Activated naive CD4-positive, alpha-beta T cell treated with anti-CD3 and anti-CD28 coated beads, Interleukin-2, amount 50 U/mL, for 72 hours (primary cell): Measurements from ENCODE around the gene AKIP1. TPM values are rescaled to one million over a fixed set of nuclear protein-coding genes. Genes with fewer than 3 reads are reported as not detected.
A peak's percentile ranks its signal among the peaks of the same experiment; 100 is the strongest.
"Not testable (repeated sequence)": the region's sequence is repeated elsewhere in the genome, so short reads cannot be mapped to it uniquely, and the experiment has no call there.

Experiments used
- ATAC-seq, 2 donors: fragments of 150-1000 bp; cut with Tn5 transposase; 2 replicates each; pipeline ENCODE4 v1.10.0; 2021; ENCODE audit warnings: mild to moderate bottlenecking in 2 of 2, moderate library complexity in 2 of 2
- DNase-seq, 2 donors: peaks; one replicate each; pipeline ENCODE4 v3.0.0; 2021 to 2022; ENCODE audit warnings: low spot score in 2 of 2
- H3K27ac Mint-ChIP-seq, 2 donors: one replicate each; pipeline ENCODE4 v1.8.0; 2022; ENCODE audit warnings: mild to moderate bottlenecking in 2 of 2, mixed read lengths in 2 of 2
- H3K36me3 Mint-ChIP-seq, 2 donors: one replicate each; pipeline ENCODE4 v1.8.0; 2022; ENCODE audit warnings: mixed read lengths in 2 of 2
- H3K9me3 Mint-ChIP-seq, 2 donors: one replicate each; pipeline ENCODE4 v1.8.0; 2022; ENCODE audit warnings: mixed read lengths in 2 of 2
- total RNA-seq, 2 donors: library from RNA; stranded (reverse); gene quantifications; one replicate each; pipeline ENCODE4 v1.2.3, GENCODE V29; 2022

AKIP1 gene
- total RNA-seq, 2 donors from 2014 or later = 25.9 to 32.9 TPM

DNA sequence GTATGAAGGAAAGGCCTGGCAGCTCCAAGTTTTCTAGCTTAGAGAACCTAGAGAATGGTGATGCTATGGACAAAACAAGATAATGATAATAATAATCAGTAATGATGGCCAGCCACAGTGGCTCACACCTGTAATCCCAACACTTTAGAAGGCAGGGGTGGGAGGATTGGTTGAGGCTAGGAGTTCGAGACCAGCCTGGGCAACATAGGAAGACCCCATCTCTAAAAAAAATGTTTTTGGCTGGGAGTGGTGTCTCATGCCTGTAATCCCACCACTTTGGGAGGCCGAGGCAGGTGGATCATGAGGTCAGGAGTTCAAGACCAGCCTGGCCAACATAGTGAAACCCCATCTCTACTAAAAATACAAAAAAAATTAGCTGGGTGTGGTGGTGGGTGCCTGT, 24.8 kb downstream of the AKIP1 start:
- not testable (repeated sequence) for DNase-seq, H3K27ac Mint-ChIP-seq, H3K9me3 Mint-ChIP-seq, H3K36me3 Mint-ChIP-seq, ATAC-seq

DNA sequence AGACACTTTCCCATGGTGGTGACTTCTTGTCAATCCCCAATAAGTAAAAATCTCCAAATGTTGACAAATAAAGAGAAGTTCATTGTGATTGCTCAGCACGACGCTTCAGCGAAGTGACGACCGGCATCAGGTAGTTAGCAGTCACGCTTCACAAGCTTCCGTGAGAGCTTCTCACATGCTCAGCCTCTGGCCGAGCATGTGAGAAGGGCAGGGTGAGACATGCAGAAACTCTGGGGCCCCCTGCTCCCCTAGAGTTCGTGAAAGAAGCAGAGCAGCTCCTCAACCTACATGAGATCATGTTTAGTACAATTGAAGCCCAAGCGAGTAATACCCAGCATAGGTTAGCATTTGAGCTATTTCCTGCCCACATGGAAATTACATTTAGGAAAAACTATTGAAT, 26.2 kb downstream of the AKIP1 start:
- H3K27ac Mint-ChIP-seq = peak overlapping the region in 1 of 2 donors; percentile 87
- H3K9me3 Mint-ChIP-seq = no peaks in the 10 kb centered on the region
- no peaks in the 10 kb centered on the region for H3K36me3 Mint-ChIP-seq
- DNase-seq (no peak), ATAC-seq (peak in 1 of 2 donors; percentile 79)

DNA sequence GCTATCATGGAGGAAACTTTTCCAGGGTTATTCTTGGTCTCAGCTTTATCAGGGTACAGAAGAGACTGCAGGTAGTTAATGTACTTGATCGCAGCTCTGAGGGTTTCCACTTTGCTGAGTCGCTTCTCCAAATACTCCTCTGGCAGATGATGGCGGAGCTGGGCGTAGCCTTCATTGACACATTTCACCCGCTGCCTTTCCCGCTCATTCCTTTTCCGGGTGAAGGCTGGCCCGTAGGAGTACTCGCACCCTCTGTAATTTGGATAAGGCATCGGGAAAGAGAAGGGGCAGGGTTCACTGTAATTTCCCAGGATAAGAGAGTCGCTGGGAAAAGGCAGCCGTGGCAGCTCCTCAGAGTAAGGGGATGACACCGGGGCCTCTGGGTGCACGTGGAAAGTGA, 26.7 kb downstream of the AKIP1 start:
- Mint-ChIP-seq H3K36me3 (no peaks in the 10 kb centered on the region), H3K27ac (no peak overlapping the region), H3K9me3 (no peaks in the 10 kb centered on the region)
- ATAC-seq (no peak), DNase-seq (no peak)

DNA sequence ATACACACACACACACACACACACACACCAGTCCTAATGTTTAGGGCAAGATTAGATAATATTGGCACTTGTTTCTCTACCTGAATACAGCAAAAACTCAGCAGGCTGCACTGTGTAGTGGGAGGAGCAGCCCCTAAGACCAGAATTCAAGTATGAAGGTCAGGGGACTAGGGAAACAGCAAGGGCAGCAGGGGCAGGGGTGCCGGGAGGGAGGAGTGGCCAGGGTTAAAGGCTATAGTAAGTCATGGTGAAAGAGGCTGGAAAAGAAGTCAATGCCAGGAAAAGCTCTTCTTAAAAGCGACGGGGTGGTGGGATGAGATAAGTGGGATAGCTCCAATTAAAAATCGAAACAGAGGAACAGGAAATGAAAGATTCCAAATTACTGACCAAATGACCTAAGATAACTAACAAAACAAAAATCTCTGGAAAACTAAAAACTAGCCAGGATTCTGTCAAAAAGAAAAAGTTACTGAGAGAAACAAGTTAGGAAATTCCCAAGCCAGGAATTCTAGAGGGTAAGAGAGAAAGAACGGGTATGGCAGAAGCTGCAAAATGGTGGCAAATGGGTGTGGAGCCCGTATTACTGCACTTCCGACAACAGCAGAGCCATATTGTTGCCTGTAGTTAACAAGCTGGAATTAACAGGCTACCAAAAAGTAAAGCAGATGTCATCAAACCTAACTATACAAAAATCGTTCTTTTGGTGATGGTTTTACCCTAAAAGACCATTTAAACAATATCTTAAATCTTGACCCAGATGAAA, 30.5 kb downstream of the AKIP1 start:
- H3K9me3 Mint-ChIP-seq = no peaks in the 10 kb centered on the region
- H3K36me3 Mint-ChIP-seq = no peaks in the 10 kb centered on the region
- DNase-seq (no peak), ATAC-seq (no peak)
- no peak overlapping the region for H3K27ac Mint-ChIP-seq

DNA sequence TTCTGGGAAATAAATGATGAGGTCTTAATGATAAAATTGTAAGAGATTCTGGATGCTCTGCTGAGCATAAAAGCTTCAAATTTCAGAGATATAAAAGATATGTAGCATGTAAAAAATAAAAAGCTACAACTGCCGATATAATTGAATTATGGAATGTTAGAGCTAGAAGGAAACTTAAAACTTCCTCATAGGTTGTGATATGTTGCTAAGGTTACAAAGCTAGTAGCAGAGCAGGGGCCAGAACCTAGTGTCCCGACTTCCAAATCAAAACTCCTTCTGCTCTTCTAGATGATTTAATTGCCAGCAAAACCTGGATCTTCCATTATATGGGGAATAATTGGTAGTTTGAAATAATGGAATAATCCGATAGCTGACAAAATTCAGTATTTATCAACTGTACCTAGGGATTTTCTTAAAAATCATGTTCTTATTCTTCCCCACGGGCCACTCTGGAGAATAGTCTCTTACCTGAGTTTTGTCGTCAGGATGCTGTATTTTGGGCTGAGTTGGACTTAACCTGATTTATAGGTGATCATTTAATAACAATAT, 31.6 kb downstream of the AKIP1 start, which contains the start of gene ASCL3:
Gene ASCL3 (minus strand): TSS at position 499 of the 549 bp plus-strand sequence. CDS start 4,855 bp downstream, outside the sequence.
- no peak within 1 kb of the TSS for H3K27ac Mint-ChIP-seq
- ATAC-seq = no peak
- H3K36me3 Mint-ChIP-seq = peaks cover 0 to 2% of the 10 kb centered on the region in 2 donors

GRCh38 chr11:8947230-8947943, 36.4 kb downstream of the AKIP1 start:
- Mint-ChIP-seq H3K27ac (no peak overlapping the region), H3K9me3 (no peaks in the 10 kb centered on the region), H3K36me3 (peaks cover 5 to 8% of the 10 kb centered on the region in 2 donors)
- DNase-seq (no peak), ATAC-seq (no peak)

More for the DNA sequence above, 31.6 kb downstream of the AKIP1 start, which contains the start of gene ASCL3:
- H3K9me3 Mint-ChIP-seq = no peaks in the 10 kb centered on the region
- DNase-seq = no peak

DNA sequence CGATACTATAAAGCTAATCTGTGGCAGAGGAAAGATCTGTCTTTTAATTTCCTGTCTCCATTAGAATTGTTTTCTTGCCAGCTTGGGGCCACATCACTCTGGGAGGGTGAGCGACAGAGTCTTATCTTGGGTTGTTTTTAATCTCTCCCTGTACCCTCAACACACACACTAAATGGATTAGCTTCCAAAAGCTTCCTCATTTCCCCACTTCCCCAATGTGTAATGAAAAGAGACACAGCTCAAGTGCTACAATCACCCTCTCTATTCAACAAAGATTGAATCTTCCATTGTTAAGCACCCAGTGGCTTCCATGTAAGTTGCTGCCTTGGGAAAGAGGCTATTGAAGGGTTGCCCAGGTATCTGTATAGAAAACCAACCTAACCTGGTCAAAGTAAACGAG, 37.9 kb downstream of the AKIP1 start:
- Mint-ChIP-seq H3K36me3 (peaks cover 5 to 8% of the 10 kb centered on the region in 2 donors), H3K9me3 (no peaks in the 10 kb centered on the region), H3K27ac (no peak overlapping the region)
- DNase-seq = no peak
- ATAC-seq = no peak

DNA sequence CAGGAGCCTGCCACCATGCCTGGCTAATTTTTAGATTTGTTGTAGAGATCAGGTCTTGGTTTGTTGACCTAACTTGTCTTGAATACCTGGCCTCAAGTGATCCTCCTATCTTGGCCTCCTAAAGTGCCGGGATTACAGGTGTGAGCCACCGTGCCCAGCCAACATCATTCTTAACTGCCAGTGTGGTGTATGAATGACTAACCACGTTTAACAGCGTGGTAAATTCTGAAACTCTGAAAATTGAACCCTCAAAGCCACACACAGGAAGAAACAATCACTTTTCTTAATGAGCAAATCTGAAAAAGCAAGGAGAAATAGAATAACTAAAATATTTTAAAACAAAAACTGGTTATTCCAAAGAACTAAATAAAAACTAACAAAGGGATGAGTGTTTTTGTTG, 45.9 kb downstream of the AKIP1 start:
- peak; percentile 64 to 70 for ATAC-seq
- Mint-ChIP-seq H3K27ac (peak overlapping the region in 1 of 2 donors; percentile 52), H3K9me3 (no peaks in the 10 kb centered on the region), H3K36me3 (no peaks in the 10 kb centered on the region)
- DNase-seq = no peak

- ATAC-seq (peak; percentile 17 to 41), DNase-seq (peak in 1 of 2 donors; percentile 23)
- H3K36me3 Mint-ChIP-seq = peaks cover 7 to 8% of the 10 kb centered on the region in 2 donors
- H3K27ac Mint-ChIP-seq = no peak overlapping the region
- H3K9me3 Mint-ChIP-seq = no peaks in the 10 kb centered on the region
Observed at GRCh38 chr11:8959546-8960166, 48.7 kb downstream of the AKIP1 start.

- H3K9me3 Mint-ChIP-seq = no peaks in the 10 kb centered on the region
- no peak for ATAC-seq
- no peak for DNase-seq
- peak overlapping the region in 1 of 2 donors; percentile 14 for H3K27ac Mint-ChIP-seq
- peaks cover 7 to 8% of the 10 kb centered on the region in 2 donors for H3K36me3 Mint-ChIP-seq
Observed at GRCh38 chr11:8961401-8961800, 50.4 kb downstream of the AKIP1 start.

GRCh38 chr11:8962841-8963240, 51.9 kb downstream of the AKIP1 start:
- ATAC-seq (no peak), DNase-seq (no peak)
- H3K27ac Mint-ChIP-seq = peak overlapping the region; percentile 58 to 86
- H3K36me3 Mint-ChIP-seq = peaks cover 7 to 8% of the 10 kb centered on the region in 2 donors
- H3K9me3 Mint-ChIP-seq = no peaks in the 10 kb centered on the region

DNA sequence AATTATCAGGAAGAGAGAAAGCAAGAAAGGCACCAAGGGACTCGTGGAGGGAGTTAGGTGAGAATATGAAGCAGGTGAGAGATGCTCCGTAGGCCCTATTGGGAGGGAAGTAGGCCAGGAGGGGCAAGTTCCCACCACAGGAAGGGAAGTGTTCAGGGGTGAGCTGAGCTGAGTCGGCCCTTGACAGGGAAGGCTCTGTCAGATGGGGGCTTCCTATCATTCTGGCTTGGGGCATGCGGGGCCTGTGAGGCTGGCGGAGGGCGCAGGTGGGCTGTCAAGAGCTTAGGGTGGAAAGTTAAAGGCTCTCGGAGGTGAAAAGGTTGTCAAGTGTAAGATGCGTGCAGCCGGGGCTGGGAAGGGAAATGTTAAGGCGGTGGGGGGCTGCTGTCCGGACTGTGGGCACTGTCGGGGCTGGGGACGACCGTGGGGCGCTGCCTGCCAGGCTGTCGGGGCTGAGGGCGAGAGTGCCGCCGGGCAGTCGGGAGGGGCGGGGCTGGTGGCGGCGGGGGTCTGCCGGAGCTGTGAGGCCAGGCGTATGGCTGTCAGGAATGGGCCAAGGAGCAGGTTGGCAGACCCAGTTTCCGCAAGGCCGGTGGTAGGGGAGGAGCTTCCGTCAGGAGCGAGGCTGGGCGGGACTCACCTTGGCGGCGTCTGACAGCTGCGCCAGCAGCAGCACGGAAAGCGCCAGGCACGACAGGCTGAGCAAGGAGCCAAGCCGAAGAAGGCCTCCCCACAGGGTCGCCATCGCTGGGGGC, 52.8 kb downstream of the AKIP1 start:
- Mint-ChIP-seq H3K27ac (peak overlapping the region; percentile 86 to 98), H3K36me3 (peaks cover 7 to 8% of the 10 kb centered on the region in 2 donors), H3K9me3 (no peaks in the 10 kb centered on the region)
- ATAC-seq (peak; percentile 75 to 80), DNase-seq (peak in 1 of 2 donors; percentile 74)

DNA sequence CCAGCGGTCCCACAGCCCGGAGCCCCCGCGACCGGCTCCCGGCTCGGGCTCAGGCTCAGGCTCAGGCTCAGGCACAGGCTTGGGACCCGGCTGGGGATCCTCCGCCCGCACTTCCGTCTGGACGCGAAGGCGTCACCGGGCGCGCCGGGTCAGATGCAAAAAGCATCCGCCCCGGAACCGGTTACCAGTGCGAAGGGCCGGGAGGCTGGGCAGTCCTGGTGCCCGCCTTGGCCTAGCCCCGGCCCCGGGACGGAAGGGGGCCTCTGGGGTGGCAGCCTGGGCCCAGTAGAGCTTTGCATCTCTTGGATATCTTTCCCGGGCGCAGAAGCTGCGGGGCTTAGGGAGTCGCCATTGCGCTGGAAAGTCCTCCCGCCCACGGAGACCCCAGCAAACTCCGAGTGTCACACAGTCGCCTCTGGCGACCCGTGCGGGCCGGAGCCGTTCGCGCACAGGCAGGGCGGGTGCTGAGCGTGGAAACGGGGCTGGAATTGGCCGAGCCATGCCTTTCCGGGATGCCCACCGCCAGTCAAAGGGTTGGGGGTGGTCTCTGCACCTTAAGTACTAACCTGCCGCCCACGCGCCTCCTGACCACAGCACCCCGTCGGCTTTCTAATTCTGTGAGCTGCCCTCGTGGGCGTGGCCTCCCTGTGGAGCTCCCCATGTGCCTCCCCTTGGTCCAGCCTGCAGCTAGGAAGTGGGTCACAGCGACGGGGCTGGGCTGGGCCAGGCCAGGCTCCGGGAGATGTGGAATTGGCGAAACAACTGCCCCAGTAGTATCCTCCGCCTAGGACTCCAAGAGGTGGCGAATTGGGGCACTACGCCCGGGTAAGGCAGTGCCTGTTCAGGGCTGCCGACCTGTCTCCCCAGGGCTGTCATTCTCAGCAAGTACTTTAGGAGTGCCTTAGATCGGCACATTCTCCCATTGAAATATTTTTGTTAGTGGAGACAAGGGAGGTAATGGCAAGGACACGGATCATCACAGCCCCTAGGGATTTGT, 53.6 kb downstream of the AKIP1 start, which contains the start of gene TMEM9B:
Gene TMEM9B (minus strand): TSS at position 119 of the 997 bp plus-strand sequence. CDS start 129 bp downstream, outside the sequence.
- H3K36me3 Mint-ChIP-seq = peaks cover 7 to 8% of the 10 kb centered on the region in 2 donors
- H3K27ac Mint-ChIP-seq = peak within 1 kb of the TSS; percentile 86 to 98
- ATAC-seq = peak; percentile 91
- H3K9me3 Mint-ChIP-seq = no peaks in the 10 kb centered on the region
- peak; percentile 76 to 88 for DNase-seq

DNA sequence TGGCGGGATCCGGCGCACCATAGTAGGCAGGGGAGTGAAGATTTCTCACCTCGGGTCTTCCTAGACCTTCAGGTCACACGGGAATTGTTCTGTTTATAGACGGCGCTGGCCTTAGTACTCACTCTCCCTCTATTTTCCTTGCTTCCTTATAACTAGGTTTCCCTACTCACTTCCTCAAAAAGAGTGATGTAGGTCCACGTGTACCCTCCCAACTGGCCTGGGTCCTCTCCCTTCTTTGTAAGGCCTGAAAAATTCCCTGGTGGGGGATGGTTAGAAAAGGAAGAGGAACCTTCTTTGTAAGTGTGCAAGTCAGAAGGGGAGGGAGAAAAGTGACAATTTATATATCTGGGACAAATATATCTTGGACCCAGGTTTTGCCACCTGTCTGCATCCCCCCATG, 56.2 kb downstream of the AKIP1 start:
- Mint-ChIP-seq H3K9me3 (no peaks in the 10 kb centered on the region), H3K27ac (peak overlapping the region in 1 of 2 donors; percentile 47), H3K36me3 (peaks cover 7 to 8% of the 10 kb centered on the region in 2 donors)
- DNase-seq (no peak), ATAC-seq (no peak)
